HG03442 (cell line): ENCODE measurements around the gene MITF.

Source experiments
- ATAC-seq: cut with Tn5 transposase; IDR thresholded peaks from one replicate; pipeline ENCODE4 v1.9.1; 2021; ENCODE audit warnings: mild to moderate bottlenecking, moderate library complexity; ENCODE audit not compliant: unreplicated experiment

MITF gene

DNA sequence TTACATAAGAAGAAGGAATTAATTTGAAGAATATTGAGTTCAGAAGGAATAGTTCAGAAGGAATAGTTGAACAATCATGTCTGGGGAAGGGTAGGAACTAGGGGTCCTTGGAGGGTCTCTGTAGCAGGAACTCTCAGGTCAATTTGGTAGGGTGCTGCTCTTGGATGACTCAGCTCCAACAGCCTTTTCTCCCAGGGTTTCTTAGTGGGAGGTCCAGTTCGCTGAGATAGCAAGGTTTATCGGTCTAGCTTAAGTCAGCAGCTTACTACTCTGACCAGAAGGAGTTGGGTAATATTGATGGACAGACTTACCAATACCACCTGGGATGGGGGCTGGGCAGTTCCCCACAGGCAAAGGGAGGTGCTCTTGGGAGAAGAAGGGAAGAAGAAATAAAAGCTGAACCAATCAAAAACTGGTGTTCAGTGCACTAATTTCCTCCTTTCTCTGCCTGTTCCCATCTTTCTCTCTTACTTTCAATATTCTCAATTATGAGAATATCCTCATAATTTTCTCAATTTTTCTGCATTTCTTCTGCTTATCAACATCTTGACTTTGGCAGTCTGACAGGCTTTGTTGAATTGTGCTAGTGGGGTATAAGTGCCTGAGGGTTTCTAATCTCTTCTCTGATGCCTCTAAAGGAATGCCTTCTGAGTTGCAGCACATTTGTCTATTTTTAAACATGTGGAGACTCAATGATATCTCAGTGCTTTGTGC is 14.4 kb upstream of the MITF start:
- ATAC-seq: no peak

DNA sequence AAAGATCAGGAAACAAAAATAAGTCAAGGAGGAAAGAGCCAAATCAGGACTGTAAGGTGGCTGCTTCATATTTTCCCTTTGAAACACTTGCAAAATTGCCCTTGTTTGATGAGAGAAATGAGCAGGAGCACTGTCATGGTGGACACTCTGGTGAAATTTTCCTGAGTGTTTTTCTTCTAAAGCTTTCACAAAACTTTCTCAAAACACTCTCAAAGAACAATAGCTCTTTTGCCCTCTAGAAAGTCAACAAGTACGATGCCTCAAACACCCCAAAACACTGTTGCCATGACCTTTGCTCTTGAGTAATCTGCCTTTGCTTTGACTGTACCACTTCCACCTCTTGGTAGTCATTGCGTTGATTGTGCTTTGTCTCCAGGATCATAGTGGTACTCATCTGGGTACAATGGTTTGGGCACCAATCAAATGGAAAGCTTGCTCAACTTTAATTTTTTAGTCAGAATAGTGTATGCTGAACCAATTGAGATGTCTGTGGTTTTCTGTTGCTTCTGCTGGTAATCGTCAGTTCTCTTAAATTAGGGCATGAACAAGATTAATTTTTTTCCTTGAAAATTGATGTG is 13.2 kb upstream of the MITF start:
- no peak for ATAC-seq

DNA sequence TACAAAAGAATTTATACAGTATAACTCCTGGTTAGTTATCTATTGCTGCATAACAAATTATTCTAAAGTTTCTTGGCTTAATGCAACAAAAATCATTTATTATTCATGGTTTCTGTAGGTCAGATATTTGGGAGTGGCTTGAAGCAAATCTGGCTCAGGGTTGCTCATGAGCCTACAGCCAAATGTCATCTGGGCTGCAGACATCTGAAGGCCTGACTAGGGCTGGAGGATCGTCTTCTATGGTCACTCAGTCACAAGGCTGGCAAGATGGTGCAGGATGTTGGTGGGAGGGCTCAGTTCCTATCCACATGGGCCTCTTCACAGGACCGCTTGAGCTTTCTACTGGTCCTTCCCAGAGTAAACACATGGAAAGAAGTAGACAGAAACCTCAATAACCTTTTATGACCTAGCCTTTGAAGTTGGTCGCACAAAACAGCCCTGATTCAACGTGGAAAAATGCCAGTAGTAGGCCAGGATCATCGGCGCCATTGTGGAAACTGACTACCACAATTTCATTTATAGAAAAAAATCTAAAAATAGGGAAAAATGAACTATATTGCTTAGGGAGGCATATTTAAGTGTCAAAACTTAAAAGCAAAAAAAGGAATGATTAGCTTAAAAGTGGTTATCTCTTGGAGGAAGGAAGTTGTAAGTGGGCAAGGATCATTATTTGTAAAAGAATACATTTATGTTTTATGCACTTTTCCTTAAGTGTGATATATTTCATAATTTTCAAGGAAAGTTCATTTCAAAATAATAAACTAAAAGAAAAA is 9.9 kb upstream of the MITF start:
- no peak for ATAC-seq

DNA sequence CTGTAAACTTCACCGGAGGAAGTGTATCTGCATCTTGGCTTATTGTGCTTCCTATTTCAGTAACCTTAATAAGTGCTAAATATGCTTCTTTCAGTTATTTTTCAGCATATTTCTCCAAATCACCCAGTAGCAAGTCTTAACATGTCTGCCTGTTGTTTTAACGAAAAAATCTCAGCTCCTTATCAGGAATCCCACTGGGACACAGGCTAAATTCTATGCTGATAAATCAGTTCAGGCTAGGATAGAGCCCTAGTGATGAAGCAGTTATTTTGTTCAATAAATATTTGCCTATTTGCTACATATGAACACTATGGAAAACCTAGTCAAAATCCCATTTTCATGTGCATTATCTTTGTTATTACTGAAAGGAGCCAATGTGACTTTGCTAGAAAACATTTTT is 8.2 kb upstream of the MITF start:
- ATAC-seq: no peak

DNA sequence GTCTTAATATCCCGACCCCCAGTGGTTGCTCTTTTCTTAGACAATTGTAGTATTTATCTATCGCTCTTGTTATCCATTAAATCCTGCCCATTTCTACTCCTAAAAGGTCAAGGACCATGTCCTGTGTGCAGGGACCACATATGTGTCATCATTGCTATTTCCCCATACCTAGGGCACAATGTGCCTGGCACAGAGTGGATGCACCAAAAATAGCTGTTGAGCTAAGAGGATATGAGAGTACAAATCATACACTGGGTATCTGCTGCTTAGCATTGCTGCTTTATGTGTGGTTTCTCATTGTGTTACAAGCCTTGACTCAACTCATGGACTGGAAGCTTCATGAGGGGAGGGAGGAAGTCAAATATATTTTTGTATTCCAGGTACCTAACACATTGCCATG is 3.4 kb upstream of the MITF start:
- no peak for ATAC-seq

DNA sequence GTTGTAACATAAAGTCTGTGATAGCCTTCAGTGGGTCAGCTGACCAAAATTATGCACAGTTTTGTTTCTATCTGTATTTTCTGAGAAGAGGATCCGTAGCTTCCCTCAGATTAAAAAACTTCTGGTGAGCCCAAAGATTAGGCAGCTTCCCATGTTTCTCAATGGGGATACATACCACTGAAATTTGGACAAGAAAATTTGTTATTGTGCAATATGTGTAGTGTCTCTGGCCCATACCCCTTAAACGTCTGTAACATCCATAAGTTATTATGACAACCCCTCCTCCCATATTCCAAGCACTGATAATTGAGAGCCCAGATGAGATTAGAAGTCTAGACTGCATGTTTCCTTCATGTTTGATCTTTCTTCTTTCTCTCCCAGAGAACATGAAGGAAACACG is 1.9 kb upstream of the MITF start:
- ATAC-seq: no peak

DNA sequence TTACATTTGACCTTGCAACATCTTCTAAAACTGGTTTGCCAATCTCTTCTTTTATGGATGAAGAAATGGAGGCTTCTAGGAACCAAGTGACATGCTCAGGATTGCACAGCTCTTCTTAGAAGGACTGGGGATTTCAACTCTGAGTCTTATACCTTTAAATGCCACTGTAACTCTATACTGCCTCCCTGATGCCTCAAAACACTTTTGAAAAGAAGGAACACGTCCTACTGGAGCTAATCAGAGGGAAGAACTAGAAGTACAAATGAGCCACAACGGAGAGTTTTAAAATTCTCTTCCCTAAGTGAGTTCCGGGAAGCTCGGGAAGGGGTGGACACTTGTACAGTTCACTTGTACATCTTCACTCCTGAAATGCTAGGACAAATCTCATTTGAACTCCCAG is 949 bp upstream of the MITF start:
- ATAC-seq: no peak

DNA sequence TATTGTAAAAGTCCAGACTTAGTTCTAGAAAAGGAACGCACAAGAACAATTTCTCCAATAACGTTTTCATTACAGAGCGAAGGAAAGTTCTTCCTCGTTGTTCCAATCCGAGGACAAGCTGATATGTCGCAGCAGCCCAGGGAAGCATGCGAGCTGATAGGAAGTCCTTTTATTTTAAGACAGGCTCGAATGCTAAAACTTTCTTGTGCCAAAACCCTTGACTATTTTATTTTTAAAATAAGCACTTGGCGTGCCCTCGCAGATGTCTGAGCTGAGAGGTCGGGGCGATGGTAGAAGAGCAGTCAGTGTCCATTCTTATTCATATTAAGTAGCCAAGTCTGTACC is 433 bp upstream of the MITF start:
- no peak for ATAC-seq

DNA sequence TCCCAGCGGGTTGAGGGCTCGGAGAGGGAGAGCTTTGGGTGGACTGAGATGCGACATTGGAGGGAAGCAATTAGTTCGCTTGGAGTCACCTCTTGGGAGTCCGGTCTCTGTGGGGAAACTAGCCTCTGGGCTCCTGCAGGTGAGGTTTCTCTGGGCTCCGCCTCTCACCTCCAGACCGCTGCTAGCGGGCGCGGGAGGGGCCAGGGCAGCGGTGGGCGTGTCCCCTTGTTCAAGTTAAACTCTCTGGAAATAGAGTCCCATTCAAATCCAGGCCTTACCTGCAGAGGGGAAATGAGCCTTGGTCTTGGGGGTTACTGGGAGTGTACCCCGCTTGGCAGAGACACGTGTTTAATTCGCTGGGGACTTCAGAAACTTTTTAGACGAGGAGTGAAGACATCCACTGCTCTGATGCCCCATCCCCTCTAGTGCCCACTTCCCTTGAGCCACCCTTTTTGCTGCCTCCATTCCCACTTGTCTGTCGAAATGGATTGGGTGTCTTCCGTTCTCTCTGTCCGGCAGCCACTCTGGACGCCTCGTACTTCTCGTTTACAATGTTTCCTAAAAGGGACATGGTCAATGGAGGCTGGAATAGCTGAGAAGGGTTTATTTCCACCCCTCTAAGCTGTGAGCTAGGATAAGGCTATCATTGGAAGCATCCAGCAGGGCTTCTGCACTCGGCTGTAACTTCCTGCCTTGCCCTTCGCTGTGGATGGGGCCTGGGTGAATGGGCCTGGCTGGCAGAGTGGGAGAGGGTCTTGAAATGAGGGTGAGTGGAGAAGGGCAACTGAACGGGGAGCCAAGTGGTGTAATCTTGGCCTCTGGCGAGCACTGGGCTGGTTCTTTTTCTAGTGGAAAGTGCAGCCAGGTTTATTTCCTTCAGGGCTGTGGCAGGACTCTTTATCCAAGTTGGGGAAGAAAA is 1.1 kb downstream of the MITF start:
- ATAC-seq: no peak

DNA sequence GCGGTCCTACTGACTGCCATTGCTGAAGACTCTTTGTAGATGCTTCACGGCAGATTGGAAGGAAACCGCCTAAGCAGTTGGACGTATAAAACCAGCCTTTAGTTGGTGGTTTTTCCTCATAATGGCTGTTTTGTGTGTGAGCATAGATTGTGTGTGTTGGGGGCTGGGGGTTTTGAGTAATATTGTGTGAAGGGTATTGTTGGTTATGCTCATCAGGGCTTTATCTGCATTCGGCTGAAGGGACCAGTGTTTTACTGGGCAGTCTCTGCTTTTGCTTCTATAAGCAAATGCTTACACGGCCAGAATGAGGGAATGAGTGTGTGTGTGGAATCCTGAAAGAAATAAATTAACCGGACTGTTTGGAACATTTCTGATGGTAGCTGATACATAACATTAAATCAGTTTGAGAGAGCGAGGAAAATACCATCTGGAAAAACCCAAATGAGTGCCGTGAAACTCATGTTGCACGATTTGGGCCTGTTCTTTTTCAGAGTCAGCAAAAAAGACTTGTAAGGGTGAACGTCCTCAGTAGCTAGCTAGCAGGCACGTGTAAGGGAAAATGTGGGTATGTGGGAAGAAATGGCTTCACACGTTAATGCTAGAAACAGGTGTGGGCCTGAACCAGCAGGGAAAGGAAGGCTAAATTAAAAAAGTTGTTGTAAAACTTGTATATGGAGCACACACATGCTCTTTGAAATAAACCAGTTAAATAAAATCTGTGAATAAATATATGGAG is 1.9 kb downstream of the MITF start:
- ATAC-seq: no peak

DNA sequence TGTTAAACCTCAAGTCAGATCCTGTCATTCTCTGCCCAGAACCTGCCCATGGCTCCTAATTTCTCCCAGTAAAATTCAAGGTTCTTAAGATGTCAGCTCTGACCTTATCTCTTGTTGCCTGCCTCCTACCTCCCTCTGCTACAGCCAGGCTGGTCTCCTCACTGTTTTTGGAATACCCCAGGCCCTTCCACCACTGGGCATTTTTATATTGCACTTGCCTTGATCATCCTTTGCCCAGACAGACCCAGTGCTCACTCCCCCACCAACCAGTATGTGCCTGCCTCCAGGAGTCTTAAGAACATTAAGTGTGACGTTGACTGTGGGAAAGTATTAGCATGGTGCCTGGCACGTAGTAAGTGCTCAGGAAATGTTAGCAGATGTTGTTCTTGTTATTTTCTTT is 3.1 kb downstream of the MITF start:
- ATAC-seq: no peak

DNA sequence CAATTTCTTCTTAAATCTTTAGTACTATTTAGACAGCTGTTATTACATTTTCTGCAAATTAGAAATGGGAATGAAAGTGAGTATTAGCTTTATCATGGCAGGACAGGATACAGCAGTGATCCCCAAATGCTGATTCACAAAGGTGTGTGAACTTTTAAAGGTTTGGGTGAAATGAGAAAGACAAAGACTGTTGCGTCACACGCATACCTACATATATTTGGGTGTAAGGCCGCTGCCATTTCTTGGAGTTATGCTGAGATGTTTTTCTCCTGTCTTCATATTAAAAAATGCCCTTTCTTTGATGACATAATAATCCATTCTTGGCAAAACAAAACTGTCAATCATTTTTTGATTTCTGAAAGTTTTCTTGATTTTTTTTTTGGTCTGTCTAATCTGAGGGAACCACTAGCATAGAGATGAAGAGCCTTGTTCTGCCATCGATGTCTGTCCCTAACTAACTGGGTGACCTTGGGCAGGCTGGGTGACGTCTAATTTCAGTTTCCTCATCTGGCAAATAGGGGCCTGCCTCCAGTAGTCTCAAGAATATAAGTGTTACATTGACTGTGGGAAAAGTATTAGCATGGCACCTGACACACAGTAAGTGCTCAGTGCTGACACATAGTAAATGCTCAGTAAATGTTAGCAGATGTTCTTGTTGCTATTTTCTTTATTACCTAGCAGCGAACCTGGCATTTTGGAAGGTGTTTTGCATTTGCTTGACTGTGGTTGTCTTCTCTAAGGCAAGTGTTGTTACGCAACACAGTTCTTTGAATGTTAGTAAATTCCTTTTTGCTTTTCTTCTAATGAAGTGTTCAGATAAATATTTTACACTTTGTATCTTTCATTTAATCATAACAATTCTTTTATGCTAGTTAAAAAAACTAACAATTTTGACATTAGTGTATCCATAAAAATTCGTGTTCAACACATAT is 5.0 kb downstream of the MITF start:
- no peak for ATAC-seq

DNA sequence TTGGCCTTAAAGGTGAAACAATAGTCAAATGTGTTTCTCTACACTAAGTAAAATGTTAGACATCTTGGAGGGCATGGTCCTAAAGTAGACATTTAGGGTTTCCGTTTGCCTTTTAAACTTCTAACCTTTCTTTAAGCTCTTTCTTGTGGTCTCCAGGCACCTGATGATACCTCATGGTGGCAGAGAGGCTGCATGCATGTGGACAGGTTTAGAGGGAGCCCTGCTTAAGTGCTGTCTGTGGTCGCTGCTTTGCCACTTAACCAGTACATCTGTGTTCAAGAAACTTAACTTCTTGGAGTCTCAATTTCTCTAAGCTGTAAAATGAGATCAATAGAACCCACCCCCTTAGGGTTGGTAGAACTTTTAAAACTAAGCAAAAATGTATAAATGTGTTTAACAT is 6.2 kb downstream of the MITF start:
- ATAC-seq: no peak

DNA sequence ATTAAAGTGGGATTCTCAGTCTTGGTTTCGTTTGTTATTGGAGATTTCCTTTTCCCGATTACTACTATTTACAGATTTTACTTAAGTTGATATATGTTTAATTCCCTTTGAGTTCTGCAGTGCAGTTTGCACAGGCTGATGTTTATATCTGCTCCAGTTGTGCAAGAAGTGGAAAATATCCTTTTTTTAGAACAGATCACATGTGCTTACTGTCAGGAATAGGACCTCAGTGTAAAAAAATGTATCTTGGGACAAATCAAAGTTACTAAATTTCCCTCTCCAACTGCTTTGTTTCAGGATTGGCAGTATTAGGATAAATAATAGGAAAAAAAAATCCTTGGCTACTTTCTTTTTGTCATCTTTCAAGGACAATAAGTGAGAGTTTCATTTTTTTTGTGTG is 6.9 kb downstream of the MITF start:
- no peak for ATAC-seq

DNA sequence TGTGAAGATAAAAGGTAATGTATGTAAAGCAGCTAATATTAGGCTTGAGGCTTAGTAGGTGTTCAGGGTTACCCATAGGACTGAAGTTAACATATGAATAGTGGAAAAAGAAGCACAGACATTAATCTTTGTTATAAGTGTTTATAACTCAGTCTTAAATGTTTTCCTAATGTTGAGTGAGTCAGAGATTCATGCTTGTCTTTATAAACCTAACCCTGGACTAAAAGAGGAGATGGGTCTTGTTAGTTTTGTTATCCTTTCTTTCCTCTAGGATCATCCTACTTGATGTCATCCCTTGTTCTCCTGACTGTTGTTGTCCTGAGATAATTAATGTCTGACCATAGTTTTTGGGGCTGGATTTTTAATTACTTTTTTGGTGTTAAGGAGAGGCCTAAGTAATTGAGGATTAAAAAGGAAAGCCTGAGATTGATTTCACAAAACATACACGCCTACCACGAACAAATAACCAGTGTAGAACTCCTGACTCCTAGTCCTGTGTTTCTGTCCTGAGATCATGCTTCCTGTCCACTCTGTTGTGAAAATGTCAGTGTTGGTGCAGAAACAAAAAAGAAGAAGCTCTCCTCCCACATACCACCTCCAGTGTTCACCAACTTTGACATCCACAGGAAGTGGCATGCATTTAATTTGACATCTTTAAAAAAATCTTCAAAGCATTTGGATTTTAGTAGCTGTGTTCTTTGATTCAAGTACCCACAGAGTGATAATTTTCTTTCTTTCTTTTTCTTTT is 8.4 kb downstream of the MITF start:
- ATAC-seq: no peak

DNA sequence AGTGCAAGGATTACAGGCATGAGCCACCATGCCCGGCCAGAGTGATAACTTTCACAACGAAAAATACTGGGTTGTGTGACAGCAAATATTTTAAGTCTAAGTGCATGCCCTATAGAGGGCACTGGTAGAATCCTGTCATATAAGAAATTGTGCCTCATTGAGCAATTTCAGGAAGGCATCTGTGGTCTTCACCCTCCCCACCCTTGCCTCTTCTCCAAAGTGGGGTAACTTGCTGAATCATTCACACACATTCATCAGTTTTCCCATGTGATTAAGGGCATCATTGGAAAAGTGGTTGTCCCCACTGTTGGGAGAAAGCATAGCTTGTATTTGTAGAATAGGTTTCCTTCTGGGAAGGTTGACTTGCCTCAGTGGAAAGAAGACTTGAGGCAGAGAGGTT is 9.2 kb downstream of the MITF start:
- no peak for ATAC-seq

DNA sequence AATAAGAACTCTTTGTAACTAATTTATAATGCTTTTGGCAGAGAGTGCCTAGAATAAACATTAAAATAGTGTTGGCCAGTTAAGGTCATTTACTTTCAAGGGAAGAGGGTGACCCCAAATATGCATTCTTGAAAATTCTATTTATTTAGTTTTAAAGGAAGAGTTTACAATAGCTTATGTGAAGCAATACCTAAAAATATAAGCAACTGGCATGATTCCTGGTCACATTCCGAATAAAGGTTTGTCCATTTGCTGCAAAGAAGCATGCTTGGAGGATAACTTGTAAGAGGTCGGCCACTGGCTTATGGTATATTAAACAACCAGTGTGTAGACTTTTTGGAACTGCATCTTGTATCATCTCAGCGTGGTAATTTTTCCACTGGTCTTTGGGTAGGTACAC is 10.2 kb downstream of the MITF start:
- ATAC-seq: no peak

DNA sequence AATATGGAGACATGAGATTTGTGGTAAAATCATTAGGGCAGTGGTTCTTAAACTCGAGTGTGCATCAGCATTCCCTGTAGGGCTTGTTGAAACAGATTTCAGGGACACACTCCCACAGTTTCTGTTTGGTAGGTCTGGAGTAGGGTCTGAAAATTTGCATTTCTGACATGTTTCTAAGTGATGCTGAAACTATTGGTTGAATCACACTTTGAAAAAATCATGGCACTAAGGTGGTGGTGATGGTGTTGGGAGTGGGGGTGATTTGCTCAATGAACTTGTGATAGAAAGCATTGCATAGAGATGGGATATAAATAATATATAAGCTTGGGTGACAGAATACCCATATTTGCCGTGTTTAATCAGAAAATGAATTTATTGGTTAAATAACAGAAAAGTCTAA is 11.3 kb downstream of the MITF start:
- ATAC-seq: no peak

DNA sequence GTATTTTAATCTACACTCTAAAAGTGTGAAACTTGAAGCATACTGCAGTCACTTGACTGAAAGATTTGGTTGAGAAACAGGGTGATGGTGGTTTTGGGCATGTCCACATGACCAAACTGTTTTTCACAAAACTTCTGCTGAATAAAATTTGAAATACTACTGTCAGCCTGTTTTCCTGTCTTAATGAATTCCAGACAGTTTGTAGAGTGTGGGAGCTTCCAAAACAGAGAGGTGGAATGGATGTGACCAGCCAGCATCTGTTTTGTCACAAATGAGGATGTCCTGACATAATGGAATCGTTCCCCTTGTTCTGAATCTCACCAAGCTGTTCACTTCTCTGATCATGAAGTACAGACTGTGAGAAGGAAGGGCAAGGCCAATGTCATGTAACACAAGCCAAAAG is 11.8 kb downstream of the MITF start:
- ATAC-seq: no peak
